ENCODE data around the gene MEF2A.
A peak's percentile ranks its signal among the peaks of the same experiment; 100 is the strongest.
"Not testable (repeated sequence)": the region's sequence is repeated elsewhere in the genome, so short reads cannot be mapped to it uniquely, and the experiment has no call there.

Gene MEF2A

DNA sequence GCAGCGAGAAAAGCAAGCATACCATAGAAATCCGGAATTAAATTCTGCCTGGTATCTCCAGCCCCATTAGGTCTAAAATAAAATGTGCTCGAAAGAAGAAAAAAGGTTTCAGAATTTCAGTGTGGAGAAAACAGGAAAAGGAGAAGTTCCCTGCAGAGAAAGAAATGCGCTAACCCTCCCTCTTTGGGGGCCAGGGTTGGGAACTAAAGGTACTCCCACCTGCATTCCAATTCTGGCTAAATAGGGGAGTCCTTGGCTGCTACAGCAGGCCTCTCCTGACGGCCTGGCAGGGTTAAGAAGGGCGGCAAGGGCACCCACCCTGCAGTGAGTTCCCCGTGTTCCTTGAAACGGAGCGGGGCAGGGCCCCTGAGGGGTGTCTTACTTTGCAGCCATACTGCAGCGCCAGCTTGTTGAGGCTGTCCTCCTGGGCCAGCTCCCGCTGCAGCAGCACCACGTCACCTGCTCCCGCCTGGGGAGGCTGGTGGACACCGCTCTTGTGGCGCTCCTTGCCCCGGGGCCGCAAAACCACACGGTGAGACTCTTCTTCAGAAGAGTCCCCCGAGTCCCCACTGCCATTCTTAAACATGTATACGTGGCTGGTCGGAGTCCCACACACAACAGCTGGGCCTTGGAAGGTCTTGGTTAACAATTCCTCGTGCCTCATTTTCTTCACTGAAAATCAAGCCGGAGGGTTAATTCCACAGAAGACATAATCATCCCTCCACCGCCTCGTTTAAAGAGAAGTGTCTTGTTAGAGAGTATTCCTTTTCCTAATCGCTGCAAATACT, 165.7 kb downstream of the MEF2A start:
- DNase-seq (ENCODE audit: low spot score), result no peak

DNA sequence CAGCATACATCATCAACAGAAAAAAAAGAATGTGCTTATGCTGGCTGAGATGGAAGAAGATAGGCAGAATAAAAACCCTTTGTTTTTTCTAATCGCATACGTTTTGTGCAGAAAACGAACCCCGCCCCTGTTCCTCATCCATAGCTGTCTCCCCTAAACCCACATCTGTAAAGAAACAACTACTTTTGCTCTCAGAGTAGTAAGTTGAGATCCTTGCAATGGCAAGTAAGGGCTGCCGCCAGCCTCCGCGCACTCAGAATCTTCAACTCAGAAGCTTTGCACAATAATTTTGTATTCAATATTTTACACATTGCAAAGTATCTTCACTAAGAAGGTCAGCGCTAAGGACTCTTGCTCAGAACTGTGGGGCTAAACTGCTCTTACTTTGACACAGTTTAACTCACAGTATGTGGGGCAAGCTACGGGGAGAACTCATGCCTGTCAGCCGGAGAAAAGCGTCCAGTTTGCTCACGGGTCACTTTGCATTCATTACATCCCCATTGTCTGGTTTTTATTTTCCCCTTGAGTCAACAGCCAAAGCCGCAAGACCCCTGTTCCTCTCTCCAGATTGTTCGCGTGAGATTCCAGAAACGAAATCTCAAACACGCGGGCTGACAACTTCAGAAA, 166.5 kb downstream of the MEF2A start:
- no peak for DNase-seq (ENCODE audit: low spot score)

DNA sequence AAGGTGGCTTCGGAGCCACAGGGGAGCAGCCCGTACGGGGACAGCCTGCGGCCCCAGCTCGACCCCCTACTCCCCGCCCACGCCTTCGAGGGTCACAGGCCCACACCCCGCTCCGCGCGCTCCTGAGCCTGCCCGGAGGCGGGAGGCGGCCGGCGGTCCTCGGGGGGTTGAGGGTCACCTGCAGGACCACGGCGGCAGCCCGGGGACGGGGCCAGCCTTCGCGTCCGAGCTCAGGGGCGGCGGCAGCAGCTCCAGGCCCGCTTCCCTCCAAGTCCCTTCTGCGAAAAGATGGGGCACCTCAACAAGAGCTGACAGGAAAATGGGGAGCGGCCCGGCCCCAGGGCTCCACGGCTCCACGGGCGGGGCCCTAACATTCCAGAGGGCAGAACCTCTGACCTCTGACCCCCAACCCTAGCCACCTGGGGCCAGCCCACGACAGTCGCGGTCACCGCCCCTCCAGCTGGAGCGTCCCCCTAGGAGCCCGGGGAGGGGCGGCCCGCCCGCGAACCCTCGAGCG, 167.0 kb downstream of the MEF2A start:
- DNase-seq (ENCODE audit: low spot score), result no peak

DNA sequence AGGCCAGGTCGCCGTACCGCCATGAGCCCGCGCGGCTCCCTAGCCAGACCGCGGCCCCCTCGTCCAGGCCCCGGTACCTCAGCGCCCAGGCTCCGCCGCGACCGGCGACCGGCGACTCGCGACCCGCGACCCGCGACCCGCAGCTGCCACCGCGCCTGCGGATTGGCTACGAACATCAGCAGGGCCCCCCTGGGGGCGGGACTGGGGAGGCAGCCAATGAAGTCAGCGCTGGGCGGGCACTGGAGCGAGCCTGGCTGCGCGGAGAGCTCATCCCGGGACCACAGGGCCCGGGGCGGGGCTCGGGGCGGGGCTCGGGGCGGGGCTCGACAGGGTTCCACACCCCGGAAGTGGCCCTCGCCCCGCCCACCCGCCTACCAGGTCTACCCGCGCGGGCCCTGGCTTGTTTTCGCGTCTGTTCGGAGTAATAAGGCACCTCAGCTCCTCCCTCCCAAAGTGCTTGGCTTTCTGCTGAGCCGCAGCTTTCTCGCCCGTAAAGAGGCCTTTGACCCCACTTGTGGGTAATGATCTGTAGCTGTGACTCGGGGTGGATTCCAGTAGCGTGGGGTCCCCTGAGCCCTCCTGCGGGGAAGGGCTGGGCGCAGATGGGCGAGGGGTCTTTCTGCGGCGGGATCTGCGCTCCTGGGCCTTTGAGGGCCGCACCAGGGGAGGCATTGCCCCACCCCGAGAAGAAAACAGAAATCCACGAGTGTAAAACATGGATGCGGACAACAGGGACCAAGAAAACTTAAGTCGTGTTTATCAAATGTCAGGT, 167.7 kb downstream of the MEF2A start, which contains the start of gene LYSMD4:
Gene LYSMD4 (minus strand): TSS at position 170 of the 772 bp plus-strand sequence. CDS start 1,438 bp downstream, outside the sequence.
- DNase-seq (ENCODE audit: low spot score), result peak; percentile 95

DNA sequence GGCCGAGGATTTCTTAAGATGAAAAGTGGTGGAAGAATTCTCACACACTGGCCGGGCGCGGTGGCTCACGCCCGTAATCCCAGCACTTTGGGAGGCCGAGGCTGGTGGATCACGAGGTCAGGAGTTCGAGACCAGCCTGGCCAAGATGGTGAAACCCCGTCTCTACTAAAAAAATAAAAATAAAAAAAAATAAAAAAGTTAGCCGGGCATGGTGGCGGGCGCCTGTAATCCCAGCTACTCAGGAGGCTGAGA, 168.2 kb downstream of the MEF2A start:
- not testable (repeated sequence) for DNase-seq (ENCODE audit: low spot score)

DNA sequence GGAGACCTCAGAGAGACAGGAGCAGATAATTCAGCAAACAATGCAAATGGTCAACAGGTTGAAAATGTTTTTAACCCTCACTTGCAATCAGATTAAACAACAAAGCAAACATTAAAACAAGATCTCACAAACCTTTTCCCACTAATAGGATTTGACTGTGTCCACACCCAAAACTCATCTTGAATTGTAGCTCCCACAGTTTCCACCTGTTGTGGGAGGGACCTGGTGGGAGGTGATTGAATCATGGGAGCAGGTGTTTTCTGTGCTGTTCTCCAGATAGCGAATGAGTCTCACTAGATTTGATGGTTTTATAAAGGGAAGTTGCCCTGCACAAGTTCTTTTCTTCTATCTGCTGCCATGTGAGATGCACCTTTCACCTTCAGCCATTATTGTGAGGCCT, 168.8 kb downstream of the MEF2A start:
- DNase-seq (ENCODE audit: low spot score), result no peak

DNA sequence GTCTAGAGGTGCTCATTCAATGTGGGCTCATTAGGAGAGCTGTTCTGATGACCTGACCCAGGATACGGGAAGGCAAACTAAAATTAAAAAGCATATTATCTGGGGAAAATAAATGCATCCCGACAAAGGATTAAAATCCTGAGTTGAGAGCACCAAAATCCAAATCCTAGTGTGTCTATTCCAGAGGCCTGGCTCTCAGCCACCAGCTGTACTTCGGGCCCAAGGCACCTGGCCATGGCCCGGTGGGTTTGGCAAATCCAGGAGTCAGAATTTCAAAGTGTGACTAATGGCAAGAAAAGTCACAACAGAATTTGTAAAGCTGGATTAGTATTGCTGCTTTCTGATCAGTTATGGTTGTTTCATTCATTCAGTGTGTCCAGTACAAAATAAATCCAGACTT, 170.1 kb downstream of the MEF2A start:
- DNase-seq (ENCODE audit: low spot score), result no peak

- no peak for DNase-seq (ENCODE audit: low spot score)
Measured at GRCh38 chr15:99736702-99737101, 170.9 kb downstream of the MEF2A start.

DNA sequence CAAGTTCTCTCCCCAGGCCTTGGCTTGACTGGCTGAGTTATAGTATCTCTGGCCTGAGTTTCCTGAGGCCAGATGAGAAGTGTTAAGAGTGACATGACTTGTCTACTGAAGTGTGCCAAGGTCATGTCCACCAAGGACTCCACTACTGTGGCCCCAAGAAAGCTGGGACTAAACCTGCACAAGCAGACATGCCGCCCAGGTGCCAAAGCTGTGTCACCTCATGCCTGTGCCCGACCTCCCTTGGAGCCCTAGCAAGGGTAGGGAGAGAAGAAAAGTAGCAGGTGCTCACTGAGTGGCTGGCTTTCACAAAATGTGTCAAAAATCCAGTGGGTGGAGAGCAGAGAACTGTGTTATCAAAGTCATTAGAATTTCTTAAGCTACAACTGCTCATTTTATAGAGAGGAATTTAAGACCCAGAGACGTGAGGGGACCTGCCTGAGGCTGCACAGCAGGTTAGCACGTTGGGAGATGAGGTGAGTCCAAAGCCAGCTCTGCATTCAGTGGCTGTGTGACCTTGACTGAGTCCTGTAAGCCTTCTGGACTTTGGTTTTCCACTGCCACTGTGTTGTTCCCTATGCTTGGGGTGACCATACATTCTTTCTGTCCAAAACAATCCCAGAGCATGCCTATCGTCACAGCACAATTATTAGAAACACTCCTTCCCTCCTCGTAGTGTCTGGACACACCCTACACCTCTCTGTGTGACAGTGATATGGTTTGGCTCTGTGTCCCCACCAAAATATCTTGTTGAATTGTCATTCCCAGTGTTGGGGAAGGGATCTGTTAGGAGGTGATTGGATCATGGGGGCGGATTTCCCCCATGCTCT, 172.4 kb downstream of the MEF2A start:
- no peak for DNase-seq (ENCODE audit: low spot score)

GRCh38 chr15:99741835-99742234, 176.1 kb downstream of the MEF2A start:
- no peak for DNase-seq (ENCODE audit: low spot score)

DNA sequence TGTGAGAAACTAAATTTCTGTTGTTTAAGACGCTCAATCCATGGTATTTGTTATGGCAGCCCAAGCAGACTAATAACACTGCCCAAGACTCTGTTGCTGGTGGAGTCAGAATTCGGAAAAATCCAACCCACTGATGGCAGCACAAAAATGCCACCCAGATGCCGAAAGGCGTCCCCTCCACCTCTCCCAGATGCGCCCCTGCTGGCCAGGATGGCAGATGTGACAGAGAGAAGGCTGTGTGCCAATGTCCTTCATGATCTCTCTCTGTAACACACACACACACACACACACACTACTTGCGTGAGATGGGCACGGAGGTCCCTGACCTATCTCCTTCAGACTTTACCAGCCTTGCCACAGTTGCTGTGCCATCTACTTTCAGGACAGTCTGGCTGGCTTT, 178.4 kb downstream of the MEF2A start:
- no peak for DNase-seq (ENCODE audit: low spot score)

GRCh38 chr15:99745370-99746086, 179.7 kb downstream of the MEF2A start:
- no peak for DNase-seq (ENCODE audit: low spot score)

DNA sequence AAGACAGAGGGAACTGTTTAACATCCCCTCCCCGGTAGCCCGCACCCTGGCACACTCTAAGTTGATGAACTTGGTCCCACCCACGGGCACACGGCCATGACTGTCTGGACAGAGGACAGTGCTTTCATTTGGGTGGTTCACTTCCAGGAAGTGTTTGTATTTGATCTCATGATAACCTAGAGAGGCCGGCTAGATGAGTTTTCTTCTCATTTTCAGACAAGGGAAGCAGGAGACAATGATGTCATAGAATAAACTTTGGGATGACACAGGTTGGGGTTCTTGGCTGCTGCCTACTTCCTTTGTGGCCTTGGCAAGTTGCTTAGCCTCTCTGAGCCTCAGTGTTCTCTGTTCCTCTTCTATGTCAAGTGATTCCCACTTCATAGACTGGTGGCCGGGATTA, 183.6 kb downstream of the MEF2A start:
- DNase-seq (ENCODE audit: low spot score), result no peak

- DNase-seq (ENCODE audit: low spot score), result not testable (repeated sequence)
Measured at GRCh38 chr15:99750326-99750725, 184.5 kb downstream of the MEF2A start.

DNA sequence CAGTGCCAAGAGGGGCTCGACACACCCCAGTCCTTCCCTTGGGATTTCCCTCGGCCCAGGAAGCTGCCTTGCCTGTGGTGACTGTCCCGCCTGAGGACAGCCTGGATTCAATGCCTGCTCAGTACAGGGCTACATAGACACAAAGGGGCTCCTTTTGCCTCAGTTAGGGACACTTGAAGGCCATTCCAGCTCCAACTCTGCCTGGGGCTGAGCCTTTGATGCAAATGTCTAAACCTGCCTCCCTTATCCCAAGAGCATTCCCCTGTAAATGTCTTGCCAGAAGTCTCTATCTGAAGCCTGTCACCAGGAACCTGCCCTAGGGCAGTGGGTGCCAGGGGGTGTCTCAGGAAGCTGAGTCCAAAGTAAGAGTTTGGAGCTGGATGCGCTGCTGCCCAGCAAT, 186.8 kb downstream of the MEF2A start:
- DNase-seq (ENCODE audit: low spot score), result no peak

- DNase-seq (ENCODE audit: low spot score), result no peak
Measured at GRCh38 chr15:99753066-99753465, 187.3 kb downstream of the MEF2A start.

GRCh38 chr15:99755692-99756409, 190.1 kb downstream of the MEF2A start:
- DNase-seq (ENCODE audit: low spot score), result peak; percentile 79

DNA sequence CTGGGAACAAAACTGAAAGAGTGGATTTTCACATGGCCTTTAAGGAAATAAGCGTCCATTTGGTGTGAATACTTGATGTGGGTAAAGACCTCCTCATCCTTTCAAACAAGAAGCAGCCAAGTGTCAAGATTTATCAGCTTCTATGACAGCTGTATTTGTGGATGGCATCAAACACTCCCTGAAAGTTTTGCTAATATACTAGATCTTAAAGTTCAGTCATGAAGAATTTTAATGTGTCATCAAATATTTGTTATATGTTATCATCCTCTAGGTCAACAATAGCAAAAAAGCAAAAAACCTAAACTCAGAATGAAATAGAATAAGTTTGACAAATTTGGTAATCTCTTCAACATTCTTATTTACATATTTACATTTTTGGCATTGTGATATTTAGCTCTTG, 196.5 kb downstream of the MEF2A start:
- DNase-seq (ENCODE audit: low spot score), result no peak

GRCh38 chr15:99763827-99764226, 198.0 kb downstream of the MEF2A start:
- no peak for DNase-seq (ENCODE audit: low spot score)

- no peak for DNase-seq (ENCODE audit: low spot score)
Measured at GRCh38 chr15:99764522-99764921, 198.7 kb downstream of the MEF2A start.
